K562 (cell line): Measurements from ENCODE around the gene SLC4A2. TPM values are rescaled to one million over a fixed set of nuclear protein-coding genes. Genes with fewer than 3 reads are reported as not detected.

Source experiments
- EGR1 ChIP-seq: fragments of 450-650 bp; conservative IDR thresholded peaks from 2 replicates; pipeline ENCODE4 v1.6.1; 2017; ENCODE audit warnings: mild to moderate bottlenecking
- ETV6 ChIP-seq, 3 experiments: fragments of 150-350 bp in 1 of 3; sonication (generic) in 1 of 3; formaldehyde crosslinking in 1 of 3; IDR thresholded peaks; 2 replicates each; pipeline versions ENCODE4 v1.6.1 to v1.8.0; 2014 to 2022; ENCODE audit warnings: borderline replicate concordance in 2 of 3, low read depth in 2 of 3, antibody characterized with exemption in 1 of 3, low read length in 1 of 3, mild to moderate bottlenecking in 1 of 3, missing genetic modification reagents in 1 of 3
- RBM17 ChIP-seq: fragments of 200-400 bp; formaldehyde crosslinking; IDR thresholded peaks from 2 replicates; pipeline ENCODE4 v1.6.1; 2017; ENCODE audit warnings: low read depth, mild to moderate bottlenecking, low read length, borderline replicate concordance
- ZBTB12 ChIP-seq: fragments of 250-450 bp; sonication (Bioruptor Pico); IDR thresholded peaks from 2 replicates; pipeline ENCODE4 v1.4.0; 2020
- ZBTB40 ChIP-seq, 2 experiments: fragments of 450-650 bp in 1 of 2; sonication (generic) in 1 of 2; formaldehyde crosslinking in 1 of 2; IDR thresholded peaks; 2 replicates each; pipeline versions ENCODE4 v1.7.1 to v1.9.0; 2016 to 2022; ENCODE audit warnings: inconsistent platforms in 1 of 2, mild to moderate bottlenecking in 1 of 2, missing genetic modification reagents in 1 of 2
- ZBTB7A ChIP-seq: IDR thresholded peaks from 2 replicates; pipeline ENCODE4 v1.6.1; 2011; ENCODE audit warnings: low read depth, mild to moderate bottlenecking, low read length, moderate library complexity, borderline replicate concordance; ENCODE audit not compliant: control insufficient read depth
- polyA plus RNA-seq, 8 experiments: library from polyadenylated mRNA; depleted of rRNA in 4 of 8; stranded (reverse) in 5 of 8; unstranded in 3 of 8; fragments of >200 nt; fragmentation: Nextera tagmentation in 2 of 8; fragmentation: Illumina TruSeq in 1 of 8; extraction: Ambion mirVana in 2 of 8; extraction: Trizol in 1 of 8; gene quantifications; 2 replicates each; pipeline versions ENCODE4 v1.2.1 to v1.2.3, GENCODE V29; 2011 to 2014; ENCODE audit warnings: inconsistent platforms in 1 of 8, missing spikeins in 1 of 8
- total RNA-seq, 7 experiments: library from RNA; depleted of rRNA in 6 of 7; stranded (reverse); fragments of >200 nt in 6 of 7; fragmentation: Illumina TruSeq in 2 of 7; extraction: Trizol in 2 of 7; gene quantifications; 2 replicates each; pipeline versions ENCODE4 v1.2.1 to v1.2.3, GENCODE V29; 2011 to 2021; ENCODE audit warnings: low replicate concordance in 1 of 7

The SLC4A2 gene
- total and polyA plus RNA-seq, 9 of the 15 experiments (the other 6 are each of a cell fraction or from before 2014, with no cell fraction given): 11.4 to 375 (median 130) TPM

GRCh38 chr7:151109094-151110048, 50.0 kb downstream of the SLC4A2 start (continued):
- peak; percentile 42; the same call in 1 of the 2 replicates for TF ChIP-seq ZBTB40 (IDR thresholded peaks at IDR 0.05)
- TF ChIP-seq ZBTB40 (CRISPR knock-in tag; IDR thresholded peaks at IDR 0.05): no peak
- no peak for TF ChIP-seq ZBTB12 (CRISPR knock-in tag)
- TF ChIP-seq EGR1: peak; percentile 36; the same call in 1 of the 2 replicates
- TF ChIP-seq ETV6 (IDR thresholded peaks at IDR 0.05; ENCODE audit: borderline replicate concordance in 1 of 2, low read depth in 2 of 2, low read length in 1 of 2): no peak
- TF ChIP-seq ETV6 (CRISPR knock-in tag; IDR thresholded peaks at IDR 0.05; ENCODE audit: borderline replicate concordance): no peak
- TF ChIP-seq ZBTB7A: 0 out of 2 replicates have a peak, but pooled peaks have one; percentile 23
- no peak for TF ChIP-seq RBM17
